PC-3 (cell line): ENCODE measurements around the gene UGT2A3. TPM values are rescaled to one million over a fixed set of nuclear protein-coding genes. Genes with fewer than 3 reads are reported as not detected.

Source experiments
- ATAC-seq: fragments of 200-7000 bp; cut with Tn5 transposase; 2 replicates; pipeline ENCODE4 v1.9.1; 2020; ENCODE audit warnings: mild to moderate bottlenecking, moderate library complexity
- BruUV-seq: library from RNA; stranded (reverse); fragments of 400-500 nt; replicated peaks from 2 replicates; lab custom pipeline; 2021; lab: Mats Ljungman, UMichigan
- CTCF ChIA-PET: fragments of 300-600 bp; sonication (Branson Sonifier 250); formaldehyde crosslinking; loops from one replicate; lab custom pipeline; 2022; ENCODE audit warnings: antibody characterized with exemption; lab: Charles Lee
- POLR2A ChIA-PET: fragments of 300-600 bp; sonication (Branson Sonifier 250); formaldehyde crosslinking; loops from one replicate; lab custom pipeline; 2022; ENCODE audit warnings: antibody characterized with exemption; ENCODE audit not compliant: unreplicated experiment; lab: Charles Lee
- DNase-seq: peaks from one replicate; pipeline ENCODE4 v3.0.0-alpha.2; 2015
- H2AFZ ChIP-seq: fragments of 300-600 bp; sonication (generic); 2 replicates; pipeline ENCODE4 v1.6.0; 2016; ENCODE audit warnings: antibody characterized with exemption, low read length
- H3F3A ChIP-seq: fragments of 300-600 bp; sonication (generic); one replicate; pipeline ENCODE4 v1.6.0; 2017; ENCODE audit warnings: antibody characterized with exemption, low read length, control low read depth, mild to moderate bottlenecking; ENCODE audit not compliant: unreplicated experiment
- H3K27ac ChIP-seq: fragments of 300-600 bp; sonication (generic); 2 replicates; pipeline ENCODE4 v1.5.1; 2016; ENCODE audit warnings: mild to moderate bottlenecking, low read length
- H3K27me3 ChIP-seq: fragments of 300-600 bp; sonication (generic); 2 replicates; pipeline ENCODE4 v1.6.1; 2016; ENCODE audit warnings: low read length, mixed read lengths
- H3K36me3 ChIP-seq: fragments of 300-600 bp; sonication (generic); 2 replicates; pipeline ENCODE4 v1.6.1; 2016; ENCODE audit warnings: low read depth, mixed run types, low read length, mixed read lengths
- H3K4me1 ChIP-seq: fragments of 300-600 bp; sonication (generic); 2 replicates; pipeline ENCODE4 v1.5.1; 2016; ENCODE audit warnings: low read length; ENCODE audit not compliant: insufficient read depth
- H3K4me2 ChIP-seq: fragments of 300-600 bp; sonication (generic); 2 replicates; pipeline ENCODE4 v1.6.0; 2016; ENCODE audit warnings: low read length
- H3K4me3 ChIP-seq: fragments of 300-600 bp; sonication (generic); 2 replicates; pipeline ENCODE4 v1.5.1; 2016; ENCODE audit warnings: mild to moderate bottlenecking, low read length, mixed read lengths
- H3K79me2 ChIP-seq: fragments of 300-600 bp; sonication (generic); 2 replicates; pipeline ENCODE4 v1.6.1; 2017; ENCODE audit warnings: low read length, mixed read lengths
- H3K9ac ChIP-seq: fragments of 300-600 bp; sonication (generic); 2 replicates; pipeline ENCODE4 v1.6.0; 2016; ENCODE audit warnings: mild to moderate bottlenecking, low read length
- H3K9me2 ChIP-seq: fragments of 300-600 bp; sonication (generic); replicated peaks from 2 replicates; pipeline ENCODE4 v1.6.1; 2016; ENCODE audit warnings: mixed run types, low read length, mixed read lengths
- H3K9me3 ChIP-seq: fragments of 300-600 bp; sonication (generic); 2 replicates; pipeline ENCODE4 v1.6.1; 2016; ENCODE audit warnings: low read length, mixed read lengths
- H4K20me1 ChIP-seq: fragments of 300-600 bp; sonication (generic); 2 replicates; pipeline ENCODE4 v1.6.1; 2016; ENCODE audit warnings: low read length, mixed read lengths
- CTCF ChIP-seq: fragments of 300-600 bp; sonication (generic); conservative IDR thresholded peaks from 2 replicates; pipeline ENCODE4 v1.5.1; 2017; ENCODE audit warnings: antibody characterized with exemption, low read depth, mild to moderate bottlenecking, low read length
- EZH2 ChIP-seq: fragments of 300-600 bp; sonication (generic); IDR thresholded peaks from one replicate; pipeline ENCODE4 v1.6.1; 2017; ENCODE audit warnings: antibody characterized with exemption, mild to moderate bottlenecking, low read length; ENCODE audit not compliant: unreplicated experiment
- EZH2phosphoT487 ChIP-seq: fragments of 300-600 bp; sonication (generic); IDR thresholded peaks from 2 replicates; pipeline ENCODE4 v1.6.1; 2018; ENCODE audit warnings: mild to moderate bottlenecking, antibody characterized with exemption, low read length, borderline replicate concordance
- intact Hi-C: fragments of 100-400 bp; cut with micrococcal nuclease; formaldehyde crosslinking; loops from 2 replicates; pipeline ENCODE4 v1.9.0; 2023
- total RNA-seq: library from RNA; depleted of rRNA; stranded (reverse); fragments of >200 nt; gene quantifications from 2 replicates; pipeline ENCODE4 v1.2.3, GENCODE V29; 2014

The UGT2A3 gene
- total RNA-seq, 1 experiment from 2014 or later = not detected

GRCh38 chr4:68904786-68905185 is 46.8 kb downstream of the UGT2A3 start:
- H3K79me2 ChIP-seq = no peaks in the 10 kb centered on the region
- H4K20me1 ChIP-seq = no peaks in the 10 kb centered on the region
- H3K9me2 ChIP-seq = no peaks in the 10 kb centered on the region
- H3F3A ChIP-seq = no peaks in the 10 kb centered on the region
- BruUV-seq = no TSS peak
- intact Hi-C loops = loop anchor here (5.0 to 10.0 kb wide), 3 partner anchors 160 to 407 kb away; no protein-coding TSS in a partner anchor
- peaks cover 20% of the 10 kb centered on the region for H3K4me1 ChIP-seq
- ChIA-PET POLR2A (no interaction called here), CTCF (interaction anchor here (0.5 kb wide), 1 partner anchor 1158 kb away, joined by 3 read pairs; no protein-coding TSS in a partner anchor)
- H3K9ac ChIP-seq = no peak overlapping the region
- no peak overlapping the region for H3K27ac ChIP-seq
- peak; percentile 39 for DNase-seq
- no peaks in the 10 kb centered on the region for H3K36me3 ChIP-seq
- H3K4me2 ChIP-seq = peak overlapping the region; percentile 80
- H2AFZ ChIP-seq = peak overlapping the region; percentile 49
- TF ChIP-seq EZH2 (no peak), CTCF (peak; percentile 60)
- H3K27me3 ChIP-seq = no peaks in the 10 kb centered on the region
- H3K4me3 ChIP-seq = no peak overlapping the region
- no peaks in the 10 kb centered on the region for H3K9me3 ChIP-seq
- ATAC-seq = peak; percentile 52

DNA sequence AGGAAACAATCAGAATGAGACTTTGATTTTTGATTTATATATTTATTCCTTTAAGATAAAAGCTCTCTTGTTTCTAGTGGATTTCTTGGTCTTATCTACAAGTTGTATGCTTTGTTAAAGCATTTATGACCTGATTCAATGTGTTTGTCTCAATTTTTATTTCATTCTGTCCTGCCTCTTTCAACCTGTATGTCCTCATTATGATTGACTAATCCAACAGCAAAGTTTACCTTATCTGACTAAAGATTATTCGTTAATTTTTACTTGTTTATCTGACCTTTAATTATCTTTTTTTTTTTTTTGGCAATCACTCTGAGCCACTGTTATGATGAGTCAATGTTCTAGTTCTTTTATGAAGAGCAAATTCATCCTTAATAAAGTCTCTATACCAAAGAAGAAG is 54.9 kb downstream of the UGT2A3 start:
- Histone ChIP-seq H3K9me2 (no peaks in the 10 kb centered on the region), H3K27me3 (no peaks in the 10 kb centered on the region), H3K4me1 (no peaks in the 10 kb centered on the region), H3K9me3 (no peaks in the 10 kb centered on the region), H3K4me2 (no peak overlapping the region), H2AFZ (no peak overlapping the region), H3K79me2 (no peaks in the 10 kb centered on the region), H3K36me3 (no peaks in the 10 kb centered on the region), H4K20me1 (no peaks in the 10 kb centered on the region), H3F3A (no peaks in the 10 kb centered on the region), H3K27ac (no peak overlapping the region), H3K9ac (no peak overlapping the region), H3K4me3 (no peak overlapping the region)
- no TSS peak for BruUV-seq
- no peak for ATAC-seq
- CTCF ChIA-PET = interaction anchor here (0.6 kb wide), 1 partner anchor 201 kb away, joined by 3 read pairs; no protein-coding TSS in a partner anchor
- TF ChIP-seq EZH2phosphoT487 (no peak), EZH2 (no peak)
- POLR2A ChIA-PET = no interaction called here
- intact Hi-C loops = no loop called here
- no peak for DNase-seq

DNA sequence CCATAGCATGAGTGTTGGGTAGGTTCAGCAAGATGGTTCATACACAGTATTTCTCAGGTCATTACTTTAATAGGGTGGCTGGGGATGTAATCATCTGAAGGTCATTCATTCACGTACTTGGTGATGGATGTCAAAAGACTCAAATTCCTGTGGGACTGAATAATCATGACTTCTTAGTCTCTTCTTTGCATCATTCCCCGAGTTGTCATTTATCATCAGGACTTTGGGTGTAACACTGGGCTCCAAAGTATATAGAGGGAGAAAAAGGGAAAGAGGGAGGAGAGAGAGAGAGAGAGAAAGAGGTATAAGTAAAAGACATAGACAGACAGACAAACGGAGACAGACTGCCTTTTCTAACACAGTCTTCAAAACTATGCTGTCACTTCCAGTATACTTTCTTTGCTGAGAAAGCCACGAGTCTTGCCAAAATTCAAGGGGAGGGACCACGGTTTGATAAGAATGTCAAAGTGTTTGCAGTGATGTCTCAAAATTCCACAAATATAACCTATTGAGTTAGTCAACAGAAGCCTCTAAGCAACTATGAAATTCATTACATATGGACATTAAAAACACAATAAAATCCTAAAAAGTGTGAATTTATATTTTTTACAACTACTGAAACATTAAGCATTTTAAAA is 55.9 kb downstream of the UGT2A3 start:
- no peaks in the 10 kb centered on the region for H3K9me3 ChIP-seq
- no peak overlapping the region for H2AFZ ChIP-seq
- H3K9ac ChIP-seq = no peak overlapping the region
- no peaks in the 10 kb centered on the region for H4K20me1 ChIP-seq
- H3K27ac ChIP-seq = no peak overlapping the region
- no peaks in the 10 kb centered on the region for H3K9me2 ChIP-seq
- ChIA-PET CTCF (no interaction called here), POLR2A (no interaction called here)
- no peak for ATAC-seq
- no peaks in the 10 kb centered on the region for H3K79me2 ChIP-seq
- BruUV-seq = no TSS peak
- intact Hi-C loops = no loop called here
- no peak for TF ChIP-seq EZH2
- no peak for TF ChIP-seq CTCF
- no peak for TF ChIP-seq EZH2phosphoT487
- no peaks in the 10 kb centered on the region for H3K27me3 ChIP-seq
- no peaks in the 10 kb centered on the region for H3K4me1 ChIP-seq
- H3K4me3 ChIP-seq = no peak overlapping the region
- no peak overlapping the region for H3K4me2 ChIP-seq
- DNase-seq = peak; percentile 16
- no peaks in the 10 kb centered on the region for H3F3A ChIP-seq
- no peaks in the 10 kb centered on the region for H3K36me3 ChIP-seq
